Esophagus muscularis mucosa (tissue), 4 donors: ENCODE results near the gene CFLAR. TPM values are rescaled to one million over a fixed set of nuclear protein-coding genes. Genes with fewer than 3 reads are reported as not detected.

Experiments
- DNase-seq: peaks from one replicate; pipeline ENCODE4 v3.0.0-alpha.2; 2017; ENCODE audit errors: extremely low spot score
- H3K27ac ChIP-seq, 4 donors: fragments of 200-600 bp; sonication (generic); replicated peaks in 1 of 4; 1 replicate in 3 of 4; 2 replicates in 1 of 4; pipeline ENCODE4 v1.5.1; 2016 to 2019; ENCODE audit warnings: mild to moderate bottlenecking in 1 of 4
- H3K27me3 ChIP-seq, 4 donors: fragments of 200-600 bp; sonication (generic); one replicate each; pipeline versions ENCODE4 v1.5.1 to v1.6.0; 2016 to 2019
- H3K36me3 ChIP-seq, 4 donors: fragments of 200-600 bp; sonication (generic); one replicate each; pipeline ENCODE4 v1.5.1; 2016 to 2019
- H3K4me1 ChIP-seq, 4 donors: fragments of 200-600 bp; sonication (generic); one replicate each; pipeline ENCODE4 v1.5.1; 2016 to 2019
- H3K4me3 ChIP-seq, 4 donors: fragments of 200-600 bp; sonication (generic); 1 replicate in 2 of 4; 2 replicates in 2 of 4; pipeline ENCODE4 v1.5.1; 2016 to 2019; ENCODE audit warnings: mild to moderate bottlenecking in 4 of 4, moderate library complexity in 1 of 4
- H3K9me3 ChIP-seq, 4 donors: fragments of 200-600 bp; sonication (generic); 1 replicate in 3 of 4; 2 replicates in 1 of 4; pipeline ENCODE4 v1.5.1; 2016 to 2019
- EP300 ChIP-seq: sonication (generic); formaldehyde crosslinking; IDR thresholded peaks from one replicate; pipeline ENCODE4 v1.6.1; 2017; ENCODE audit warnings: antibody characterized with exemption
- POLR2A ChIP-seq: fragments of 450-650 bp; IDR thresholded peaks from one replicate; pipeline ENCODE4 v1.6.1; 2017; ENCODE audit warnings: antibody characterized with exemption, moderate library complexity, mild to moderate bottlenecking, low read depth
- POLR2AphosphoS5 ChIP-seq, 2 donors: sonication (generic); formaldehyde crosslinking; IDR thresholded peaks; one replicate each; pipeline ENCODE4 v1.6.1; 2017; ENCODE audit warnings: antibody characterized with exemption in 2 of 2
- WGBS: methylation state at CpG from one replicate; pipeline ENCODE4 v1.1.5; 2018; 5-methylcytosine and 5-hydroxymethylcytosine counted together
- intact Hi-C: fragments of 100-400 bp; cut with DNase I; formaldehyde crosslinking; loops from one replicate; pipeline ENCODE4 v1.15.1; 2023
- total RNA-seq, 4 donors: library from RNA; depleted of rRNA; stranded (reverse); fragments of >200 nt; gene quantifications; one replicate each; pipeline versions ENCODE4 v1.1.0 to v1.2.1, GENCODE V29; 2016
- TF ChIP-seq, protein P1 (sequence below), 3 experiments: fragments of 200-600 bp in 2 of 3; fragments of 450-650 bp in 1 of 3; sonication (generic) in 2 of 3; IDR thresholded peaks; one replicate each; pipeline ENCODE4 v1.5.1; 2017 to 2019; ENCODE audit warnings: antibody characterized with exemption in 3 of 3, mild to moderate bottlenecking in 2 of 3, moderate library complexity in 1 of 3

CFLAR gene
- total RNA-seq, 4 donors from 2014 or later = 137 to 236 (median 202) TPM

DNA sequence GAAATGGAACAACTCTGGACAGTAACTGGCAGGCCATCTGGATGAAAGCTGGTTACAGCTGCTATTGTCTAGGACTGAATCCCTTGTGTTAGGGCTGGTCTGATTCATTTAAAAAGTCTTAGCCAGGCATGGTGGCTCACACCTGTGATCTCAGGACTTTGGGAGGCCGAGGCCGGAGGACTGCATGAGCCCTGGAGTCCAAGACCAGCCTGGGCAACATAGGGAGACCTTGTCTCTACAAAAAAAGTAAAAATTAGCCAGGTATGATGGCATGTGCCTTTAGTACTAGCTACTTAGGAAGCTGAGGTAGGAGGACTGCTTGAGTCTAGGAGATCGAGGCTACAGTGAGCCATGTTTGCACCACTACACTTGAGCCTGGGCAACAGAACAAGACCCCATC lies 15.5 kb upstream of the CFLAR start:
- WGBS = 91% methylated on average over 3 of the region's 3 CpGs
- TF ChIP-seq EP300 = no peak
- TF ChIP-seq, protein P1, sequence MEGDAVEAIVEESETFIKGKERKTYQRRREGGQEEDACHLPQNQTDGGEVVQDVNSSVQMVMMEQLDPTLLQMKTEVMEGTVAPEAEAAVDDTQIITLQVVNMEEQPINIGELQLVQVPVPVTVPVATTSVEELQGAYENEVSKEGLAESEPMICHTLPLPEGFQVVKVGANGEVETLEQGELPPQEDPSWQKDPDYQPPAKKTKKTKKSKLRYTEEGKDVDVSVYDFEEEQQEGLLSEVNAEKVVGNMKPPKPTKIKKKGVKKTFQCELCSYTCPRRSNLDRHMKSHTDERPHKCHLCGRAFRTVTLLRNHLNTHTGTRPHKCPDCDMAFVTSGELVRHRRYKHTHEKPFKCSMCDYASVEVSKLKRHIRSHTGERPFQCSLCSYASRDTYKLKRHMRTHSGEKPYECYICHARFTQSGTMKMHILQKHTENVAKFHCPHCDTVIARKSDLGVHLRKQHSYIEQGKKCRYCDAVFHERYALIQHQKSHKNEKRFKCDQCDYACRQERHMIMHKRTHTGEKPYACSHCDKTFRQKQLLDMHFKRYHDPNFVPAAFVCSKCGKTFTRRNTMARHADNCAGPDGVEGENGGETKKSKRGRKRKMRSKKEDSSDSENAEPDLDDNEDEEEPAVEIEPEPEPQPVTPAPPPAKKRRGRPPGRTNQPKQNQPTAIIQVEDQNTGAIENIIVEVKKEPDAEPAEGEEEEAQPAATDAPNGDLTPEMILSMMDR (IDR thresholded peaks at IDR 0.05) = no peak
- no peak for TF ChIP-seq POLR2AphosphoS5 (IDR thresholded peaks at IDR 0.05)
- no peak for TF ChIP-seq POLR2A
- no peak for DNase-seq
- Histone ChIP-seq H3K27ac (no peak overlapping the region), H3K4me3 (no peak overlapping the region), H3K27me3 (no peaks in the 10 kb centered on the region), H3K4me1 (no peaks in the 10 kb centered on the region), H3K9me3 (no peaks in the 10 kb centered on the region), H3K36me3 (peaks cover 0 to 1% (median 0%) of the 10 kb centered on the region in 4 donors)
- intact Hi-C loops = no loop called here

GRCh38 chr2:201105759-201106158 lies 10.2 kb upstream of the CFLAR start:
- Histone ChIP-seq H3K4me3 (no peak overlapping the region), H3K27ac (no peak overlapping the region), H3K27me3 (no peaks in the 10 kb centered on the region), H3K36me3 (peaks cover 0 to 3% (median 0%) of the 10 kb centered on the region in 4 donors), H3K4me1 (peaks cover 0 to 1% (median 0%) of the 10 kb centered on the region in 4 donors), H3K9me3 (no peaks in the 10 kb centered on the region)
- intact Hi-C loops = no loop called here
- no peak for TF ChIP-seq POLR2A
- TF ChIP-seq, protein P1 (IDR thresholded peaks at IDR 0.05) = no peak
- TF ChIP-seq POLR2AphosphoS5 (IDR thresholded peaks at IDR 0.05) = no peak
- no peak for TF ChIP-seq EP300
- WGBS = 100% methylated on average over 1 of the region's 1 CpG
- DNase-seq = no peak

- Histone ChIP-seq H3K27me3 (no peaks in the 10 kb centered on the region), H3K27ac (no peak overlapping the region), H3K9me3 (no peaks in the 10 kb centered on the region), H3K4me3 (no peak overlapping the region), H3K4me1 (peaks cover 0 to 3% (median 0%) of the 10 kb centered on the region in 4 donors), H3K36me3 (peaks cover 0 to 3% (median 0%) of the 10 kb centered on the region in 4 donors)
- WGBS = 96% methylated on average over 2 of the region's 2 CpGs
- DNase-seq = no peak
- TF ChIP-seq POLR2A (no peak), POLR2AphosphoS5 (IDR thresholded peaks at IDR 0.05) (no peak)
- TF ChIP-seq, protein P1 (IDR thresholded peaks at IDR 0.05) = no peak
- intact Hi-C loops = no loop called here
These were observed 8.3 kb upstream of the CFLAR start for GRCh38 chr2:201107624-201108023.

GRCh38 chr2:201108341-201108740 lies 7.6 kb upstream of the CFLAR start:
- no peaks in the 10 kb centered on the region for H3K9me3 ChIP-seq
- H3K4me1 ChIP-seq = peaks cover 0 to 3% (median 0%) of the 10 kb centered on the region in 4 donors
- H3K27ac ChIP-seq = no peak overlapping the region
- TF ChIP-seq EP300 = no peak
- TF ChIP-seq POLR2A = no peak
- TF ChIP-seq, protein P1 (IDR thresholded peaks at IDR 0.05) = no peak
- TF ChIP-seq POLR2AphosphoS5 (IDR thresholded peaks at IDR 0.05) = no peak
- intact Hi-C loops = no loop called here
- no peaks in the 10 kb centered on the region for H3K27me3 ChIP-seq
- H3K4me3 ChIP-seq = no peak overlapping the region
- peaks cover 0 to 3% (median 0%) of the 10 kb centered on the region in 4 donors for H3K36me3 ChIP-seq
- 89% methylated on average over 2 of the region's 2 CpGs for WGBS
- no peak for DNase-seq

DNA sequence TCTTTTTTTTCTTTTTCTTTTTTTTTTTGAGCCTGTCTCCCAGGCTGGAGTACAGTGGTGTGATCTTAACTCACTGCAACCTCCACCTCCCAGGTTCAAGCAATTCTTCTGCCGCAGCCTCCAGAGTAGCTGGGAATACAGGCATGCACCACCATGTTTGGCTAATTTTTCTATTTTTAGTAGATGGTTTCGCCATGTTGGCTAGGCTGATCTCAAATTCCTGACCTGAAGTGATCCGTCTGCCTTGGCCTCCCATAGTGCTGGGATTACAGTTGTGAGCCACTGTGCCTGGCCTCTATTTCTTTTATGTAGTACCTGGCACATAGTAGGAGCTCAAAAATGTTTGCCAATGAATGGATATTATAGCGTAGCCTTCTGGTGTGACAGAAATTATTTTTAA lies 6.8 kb upstream of the CFLAR start:
- no peaks in the 10 kb centered on the region for H3K27me3 ChIP-seq
- DNase-seq = no peak
- H3K36me3 ChIP-seq = peaks cover 0 to 3% (median 0%) of the 10 kb centered on the region in 4 donors
- H3K9me3 ChIP-seq = no peaks in the 10 kb centered on the region
- H3K27ac ChIP-seq = no peak overlapping the region
- 94% methylated on average over 4 of the region's 4 CpGs for WGBS
- intact Hi-C loops = no loop called here
- H3K4me1 ChIP-seq = peaks cover 0 to 3% (median 2%) of the 10 kb centered on the region in 4 donors
- TF ChIP-seq POLR2A = no peak
- TF ChIP-seq, protein P1 (IDR thresholded peaks at IDR 0.05) = no peak
- TF ChIP-seq EP300 = no peak
- TF ChIP-seq POLR2AphosphoS5 (IDR thresholded peaks at IDR 0.05) = no peak
- H3K4me3 ChIP-seq = no peak overlapping the region
